Activated CD4-positive, alpha-beta T cell treated with anti-CD3 and anti-CD28 coated beads, Interleukin-2, amount 10 ng/mL, durations not matched to agents 7 days and 5 days (primary cell): ENCODE data around the gene BST2. TPM values are rescaled to one million over a fixed set of nuclear protein-coding genes. Genes with fewer than 3 reads are reported as not detected.

Experiments used
- CTCF ChIA-PET: fragments of 350-600 bp; sonication (Branson Sonifier 250); formaldehyde crosslinking; loops from one replicate; lab custom pipeline; 2021; ENCODE audit warnings: antibody characterized with exemption; lab: Charles Lee
- POLR2A ChIA-PET: fragments of 350-600 bp; sonication (Branson Sonifier 250); formaldehyde crosslinking; loops from one replicate; lab custom pipeline; 2021; ENCODE audit warnings: antibody characterized with exemption; lab: Charles Lee
- DNase-seq: peaks from one replicate; pipeline ENCODE4 v3.0.0-alpha.2; 2020
- H3K27ac Mint-ChIP-seq: one replicate; pipeline ENCODE4 v1.8.0; 2021; ENCODE audit warnings: mild to moderate bottlenecking, moderate library complexity, mixed read lengths
- H3K27me3 Mint-ChIP-seq: one replicate; pipeline ENCODE4 v1.8.0; 2021; ENCODE audit warnings: mixed read lengths
- H3K36me3 Mint-ChIP-seq: one replicate; pipeline ENCODE4 v1.8.0; 2021; ENCODE audit warnings: low read depth, mixed read lengths
- H3K4me1 Mint-ChIP-seq: one replicate; pipeline ENCODE4 v1.8.0; 2021; ENCODE audit warnings: mixed read lengths
- H3K4me3 Mint-ChIP-seq: one replicate; pipeline ENCODE4 v1.8.0; 2021; ENCODE audit warnings: mild to moderate bottlenecking, moderate library complexity, mixed read lengths
- H3K9me3 Mint-ChIP-seq: one replicate; pipeline ENCODE4 v1.8.0; 2021; ENCODE audit warnings: mixed read lengths
- total RNA-seq, 2 experiments: library from RNA; stranded (reverse); gene quantifications; one replicate each; pipeline ENCODE4 v1.2.3, GENCODE V29; 2021

Gene BST2
- total RNA-seq, 2 experiments from 2014 or later = 192 to 198 TPM

- Mint-ChIP-seq H3K27ac (no peak overlapping the region), H3K4me1 (peaks cover 24% of the 10 kb centered on the region), H3K9me3 (no peaks in the 10 kb centered on the region), H3K4me3 (no peak overlapping the region), H3K27me3 (no peaks in the 10 kb centered on the region), H3K36me3 (peaks cover 48% of the 10 kb centered on the region)
- no peak for DNase-seq
- CTCF ChIA-PET = no interaction called here
- POLR2A ChIA-PET = no interaction called here
Observed at GRCh38 chr19:17414097-17414496, 8.7 kb upstream of the BST2 start.

GRCh38 chr19:17411801-17412200, 6.4 kb upstream of the BST2 start:
- Mint-ChIP-seq H3K4me1 (peaks cover 31% of the 10 kb centered on the region), H3K27me3 (no peaks in the 10 kb centered on the region), H3K36me3 (peaks cover 50% of the 10 kb centered on the region), H3K27ac (no peak overlapping the region), H3K4me3 (no peak overlapping the region), H3K9me3 (no peaks in the 10 kb centered on the region)
- ChIA-PET CTCF (interaction anchor here (1.0 kb wide), 2 partner anchors 8 to 25 kb away, joined by 3 read pairs; partner anchors contain the start of gene MVB12A), POLR2A (no interaction called here)
- no peak for DNase-seq

GRCh38 chr19:17409990-17410389, 4.6 kb upstream of the BST2 start:
- no peaks in the 10 kb centered on the region for H3K9me3 Mint-ChIP-seq
- peaks cover 45% of the 10 kb centered on the region for H3K36me3 Mint-ChIP-seq
- H3K4me3 Mint-ChIP-seq = no peak overlapping the region
- peaks cover 35% of the 10 kb centered on the region for H3K4me1 Mint-ChIP-seq
- DNase-seq = no peak
- no peaks in the 10 kb centered on the region for H3K27me3 Mint-ChIP-seq
- H3K27ac Mint-ChIP-seq = no peak overlapping the region
- POLR2A ChIA-PET = no interaction called here
- CTCF ChIA-PET = interaction anchor here (1.5 kb wide), 1 partner anchor 9 kb away, joined by 7 read pairs; the partner anchor contains the start of gene MVB12A

GRCh38 chr19:17406887-17407196, 1.4 kb upstream of the BST2 start:
- no peak for DNase-seq
- ChIA-PET CTCF (interaction anchor here (0.7 to 1.2 kb wide), 3 partner anchors 9 to 21 kb away, joined by 3 to 4 read pairs (median 3); no protein-coding TSS in a partner anchor), POLR2A (interaction anchor here (1.1 to 2.7 kb wide), 2 partner anchors 13 to 14 kb away, joined by 3 to 14 read pairs; partner anchors contain the start of gene MVB12A)
- H3K36me3 Mint-ChIP-seq = peaks cover 37% of the 10 kb centered on the region
- peak overlapping the region; percentile 96 for H3K4me3 Mint-ChIP-seq
- peaks cover 43% of the 10 kb centered on the region for H3K4me1 Mint-ChIP-seq
- H3K27me3 Mint-ChIP-seq = no peaks in the 10 kb centered on the region
- H3K27ac Mint-ChIP-seq = peak overlapping the region; percentile 95
- H3K9me3 Mint-ChIP-seq = no peaks in the 10 kb centered on the region

- peak; percentile 44 for DNase-seq
- no peaks in the 10 kb centered on the region for H3K27me3 Mint-ChIP-seq
- no peaks in the 10 kb centered on the region for H3K9me3 Mint-ChIP-seq
- peaks cover 42% of the 10 kb centered on the region for H3K4me1 Mint-ChIP-seq
- H3K36me3 Mint-ChIP-seq = peaks cover 35% of the 10 kb centered on the region
- H3K27ac Mint-ChIP-seq = peak overlapping the region; percentile 95
- peak overlapping the region; percentile 96 for H3K4me3 Mint-ChIP-seq
- POLR2A ChIA-PET = interaction anchor here (0.5 to 2.7 kb wide), 3 partner anchors 13 to 114 kb away, joined by 3 to 14 read pairs (median 3); partner anchors contain the start of gene MVB12A
- CTCF ChIA-PET = interaction anchor here (0.7 to 1.4 kb wide), 8 partner anchors 9 to 453 kb away, joined by 3 to 4 read pairs (median 3); partner anchors contain the start of genes MRPL34, MVB12A and RPL18A
Observed at GRCh38 chr19:17406046-17406886, 836 bp upstream of the BST2 start.

GRCh38 chr19:17404621-17405249, 695 bp downstream of the BST2 start:
- DNase-seq = no peak
- CTCF ChIA-PET = interaction anchor here (0.7 to 1.4 kb wide), 5 partner anchors 8 to 455 kb away, joined by 3 read pairs; partner anchors contain the start of genes CCDC194, MRPL34 and RPL18A
- peak overlapping the region; percentile 95 for H3K27ac Mint-ChIP-seq
- POLR2A ChIA-PET = interaction anchor here (2.7 kb wide), 1 partner anchor 15 kb away, joined by 14 read pairs; the partner anchor contains the start of gene MVB12A
- H3K4me3 Mint-ChIP-seq = peak overlapping the region; percentile 96
- H3K4me1 Mint-ChIP-seq = peaks cover 40% of the 10 kb centered on the region
- no peaks in the 10 kb centered on the region for H3K27me3 Mint-ChIP-seq
- no peaks in the 10 kb centered on the region for H3K9me3 Mint-ChIP-seq
- peaks cover 37% of the 10 kb centered on the region for H3K36me3 Mint-ChIP-seq

- no peaks in the 10 kb centered on the region for H3K9me3 Mint-ChIP-seq
- ChIA-PET POLR2A (no interaction called here), CTCF (interaction anchor here (0.7 to 1.7 kb wide), 5 partner anchors 10 to 57 kb away, joined by 3 to 7 read pairs (median 5); partner anchors contain the start of genes CCDC194 and MVB12A)
- peak overlapping the region; percentile 95 for H3K27ac Mint-ChIP-seq
- H3K27me3 Mint-ChIP-seq = no peaks in the 10 kb centered on the region
- peaks cover 37% of the 10 kb centered on the region for H3K36me3 Mint-ChIP-seq
- H3K4me3 Mint-ChIP-seq = peak overlapping the region; percentile 96
- DNase-seq = no peak
- peaks cover 38% of the 10 kb centered on the region for H3K4me1 Mint-ChIP-seq
Observed at GRCh38 chr19:17404015-17404414, 1.4 kb downstream of the BST2 start.

GRCh38 chr19:17402982-17403855, 2.2 kb downstream of the BST2 start:
- CTCF ChIA-PET = interaction anchor here (0.6 to 1.7 kb wide), 7 partner anchors 9 to 449 kb away, joined by 3 to 7 read pairs (median 3); partner anchors contain the start of genes CCDC194 and MVB12A
- peak; percentile 54 for DNase-seq
- peaks cover 40% of the 10 kb centered on the region for H3K36me3 Mint-ChIP-seq

GRCh38 chr19:17401628-17402027, 3.8 kb downstream of the BST2 start:
- Mint-ChIP-seq H3K4me3 (no peak overlapping the region), H3K27ac (no peak overlapping the region), H3K9me3 (no peaks in the 10 kb centered on the region), H3K36me3 (peaks cover 42% of the 10 kb centered on the region), H3K4me1 (peaks cover 27% of the 10 kb centered on the region), H3K27me3 (no peaks in the 10 kb centered on the region)
- ChIA-PET CTCF (interaction anchor here (0.7 kb wide), 1 partner anchor 152 kb away, joined by 3 read pairs; no protein-coding TSS in a partner anchor), POLR2A (no interaction called here)
- DNase-seq = no peak

More at GRCh38 chr19:17402982-17403855, 2.2 kb downstream of the BST2 start:
- Mint-ChIP-seq H3K4me1 (peaks cover 41% of the 10 kb centered on the region), H3K9me3 (no peaks in the 10 kb centered on the region), H3K27me3 (no peaks in the 10 kb centered on the region), H3K27ac (peak overlapping the region; percentile 74), H3K4me3 (peak overlapping the region; percentile 96)
- POLR2A ChIA-PET = no interaction called here

GRCh38 chr19:17398902-17399527, 6.4 kb downstream of the BST2 start:
- H3K9me3 Mint-ChIP-seq = no peaks in the 10 kb centered on the region
- H3K27me3 Mint-ChIP-seq = no peaks in the 10 kb centered on the region
- H3K27ac Mint-ChIP-seq = no peak overlapping the region
- peaks cover 32% of the 10 kb centered on the region for H3K36me3 Mint-ChIP-seq
- H3K4me1 Mint-ChIP-seq = peaks cover 30% of the 10 kb centered on the region
- H3K4me3 Mint-ChIP-seq = no peak overlapping the region
- DNase-seq = no peak
- ChIA-PET POLR2A (interaction anchor here (0.8 kb wide), 1 partner anchor 220 kb away, joined by 5 read pairs; no protein-coding TSS in a partner anchor), CTCF (interaction anchor here (0.5 to 0.6 kb wide), 2 partner anchors 22 to 26 kb away, joined by 3 read pairs; no protein-coding TSS in a partner anchor)

GRCh38 chr19:17394891-17395415, 10.5 kb downstream of the BST2 start:
- DNase-seq = peak; percentile 26
- peak overlapping the region; percentile 27 for H3K27ac Mint-ChIP-seq
- H3K4me3 Mint-ChIP-seq = peak overlapping the region; percentile 25
- H3K9me3 Mint-ChIP-seq = no peaks in the 10 kb centered on the region
- peaks cover 7% of the 10 kb centered on the region for H3K27me3 Mint-ChIP-seq
- ChIA-PET POLR2A (no interaction called here), CTCF (interaction anchor here (0.6 to 1.0 kb wide), 4 partner anchors 9 to 283 kb away, joined by 3 read pairs; no protein-coding TSS in a partner anchor)
- peaks cover 18% of the 10 kb centered on the region for H3K36me3 Mint-ChIP-seq
- H3K4me1 Mint-ChIP-seq = peaks cover 32% of the 10 kb centered on the region
